ENCODE measurements around the gene MYO10.

DNA sequence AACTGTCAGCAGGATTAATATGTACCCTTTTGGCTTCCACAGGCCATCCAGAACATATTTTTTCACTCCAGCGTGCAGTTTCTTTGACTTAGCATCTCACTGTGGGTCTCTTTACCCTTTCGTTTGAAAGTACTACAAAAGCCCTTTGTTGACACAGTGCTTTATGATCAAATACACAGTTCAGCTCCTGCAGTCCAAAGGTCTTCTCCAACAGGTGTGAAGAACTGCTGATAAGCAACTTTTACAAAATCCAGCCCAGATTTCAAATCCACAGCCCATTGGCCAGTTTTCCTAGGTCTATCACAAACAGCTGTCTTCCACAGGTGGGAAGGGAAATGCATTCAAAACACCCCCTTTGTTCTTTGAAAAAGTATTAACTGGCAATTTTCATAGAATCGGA lies 54.8 kb downstream of the MYO10 start:
- TF ChIP-seq, protein P1, sequence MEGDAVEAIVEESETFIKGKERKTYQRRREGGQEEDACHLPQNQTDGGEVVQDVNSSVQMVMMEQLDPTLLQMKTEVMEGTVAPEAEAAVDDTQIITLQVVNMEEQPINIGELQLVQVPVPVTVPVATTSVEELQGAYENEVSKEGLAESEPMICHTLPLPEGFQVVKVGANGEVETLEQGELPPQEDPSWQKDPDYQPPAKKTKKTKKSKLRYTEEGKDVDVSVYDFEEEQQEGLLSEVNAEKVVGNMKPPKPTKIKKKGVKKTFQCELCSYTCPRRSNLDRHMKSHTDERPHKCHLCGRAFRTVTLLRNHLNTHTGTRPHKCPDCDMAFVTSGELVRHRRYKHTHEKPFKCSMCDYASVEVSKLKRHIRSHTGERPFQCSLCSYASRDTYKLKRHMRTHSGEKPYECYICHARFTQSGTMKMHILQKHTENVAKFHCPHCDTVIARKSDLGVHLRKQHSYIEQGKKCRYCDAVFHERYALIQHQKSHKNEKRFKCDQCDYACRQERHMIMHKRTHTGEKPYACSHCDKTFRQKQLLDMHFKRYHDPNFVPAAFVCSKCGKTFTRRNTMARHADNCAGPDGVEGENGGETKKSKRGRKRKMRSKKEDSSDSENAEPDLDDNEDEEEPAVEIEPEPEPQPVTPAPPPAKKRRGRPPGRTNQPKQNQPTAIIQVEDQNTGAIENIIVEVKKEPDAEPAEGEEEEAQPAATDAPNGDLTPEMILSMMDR (IDR thresholded peaks at IDR 0.05), result no peak
- TF ChIP-seq POLR2A (IDR thresholded peaks at IDR 0.05), result no peak
